ENCODE data around the gene JADE3.

Gene JADE3

GRCh38 chrX:46978341-46979291, 66.4 kb downstream of the JADE3 start:
- H3K4me3 ChIP-seq (ENCODE audit: insufficient read length, low read depth) = no peak overlapping the region
- peak; percentile 58 for DNase-seq (ENCODE audit: low read depth, low spot score)
- no peaks in the 10 kb centered on the region for H3K27me3 ChIP-seq (ENCODE audit: insufficient read depth, insufficient read length)
- no peaks in the 10 kb centered on the region for H3K4me1 ChIP-seq (ENCODE audit: insufficient read depth, insufficient read length)
- no peak for TF ChIP-seq YY1 (IDR thresholded peaks at IDR 0.05; ENCODE audit: insufficient read depth, insufficient read length)
- no peak for TF ChIP-seq SUZ12 (IDR thresholded peaks at IDR 0.05; ENCODE audit: extremely low read depth, insufficient read depth, insufficient read length)
- no peak for TF ChIP-seq ZNF274 (IDR thresholded peaks at IDR 0.05; ENCODE audit: low read depth, low read length)
- H3K9me3 ChIP-seq (ENCODE audit: insufficient read depth, low read length) = no peaks in the 10 kb centered on the region
- no peaks in the 10 kb centered on the region for H3K36me3 ChIP-seq (ENCODE audit: insufficient read depth, insufficient read length, low read length)
- no peak overlapping the region for H3K9ac ChIP-seq (ENCODE audit: insufficient read length, low read depth)

- Histone ChIP-seq H3K4me1 (ENCODE audit: insufficient read depth, insufficient read length) (no peaks in the 10 kb centered on the region), H3K9ac (ENCODE audit: insufficient read length, low read depth) (no peak overlapping the region), H3K27me3 (ENCODE audit: insufficient read depth, insufficient read length) (no peaks in the 10 kb centered on the region), H3K4me3 (ENCODE audit: insufficient read length, low read depth) (no peak overlapping the region), H3K36me3 (ENCODE audit: insufficient read depth, insufficient read length, low read length) (peaks cover 18% of the 10 kb centered on the region), H3K9me3 (ENCODE audit: insufficient read depth, low read length) (no peaks in the 10 kb centered on the region; the same call in 1 of the 2 replicates)
- no peak for TF ChIP-seq YY1 (IDR thresholded peaks at IDR 0.05; ENCODE audit: insufficient read depth, insufficient read length)
- no peak for TF ChIP-seq SUZ12 (IDR thresholded peaks at IDR 0.05; ENCODE audit: extremely low read depth, insufficient read depth, insufficient read length)
- TF ChIP-seq ZNF274 (IDR thresholded peaks at IDR 0.05; ENCODE audit: low read depth, low read length) = no peak
- no peak for DNase-seq (ENCODE audit: low read depth, low spot score)
These were observed 72.5 kb downstream of the JADE3 start for GRCh38 chrX:46984705-46985104.

- TF ChIP-seq ZNF274 (IDR thresholded peaks at IDR 0.05; ENCODE audit: low read depth, low read length) (no peak), SUZ12 (IDR thresholded peaks at IDR 0.05; ENCODE audit: extremely low read depth, insufficient read depth, insufficient read length) (no peak), YY1 (IDR thresholded peaks at IDR 0.05; ENCODE audit: insufficient read depth, insufficient read length) (no peak)
- no peak for DNase-seq (ENCODE audit: low read depth, low spot score)
- H3K27me3 ChIP-seq (ENCODE audit: insufficient read depth, insufficient read length) = no peaks in the 10 kb centered on the region
- H3K4me1 ChIP-seq (ENCODE audit: insufficient read depth, insufficient read length) = no peaks in the 10 kb centered on the region
- H3K9ac ChIP-seq (ENCODE audit: insufficient read length, low read depth) = no peak overlapping the region
- H3K9me3 ChIP-seq (ENCODE audit: insufficient read depth, low read length) = no peaks in the 10 kb centered on the region; the same call in 1 of the 2 replicates
- no peak overlapping the region for H3K4me3 ChIP-seq (ENCODE audit: insufficient read length, low read depth)
- H3K36me3 ChIP-seq (ENCODE audit: insufficient read depth, insufficient read length, low read length) = peaks cover 18% of the 10 kb centered on the region
These were observed 77.3 kb downstream of the JADE3 start for GRCh38 chrX:46989548-46989947.

- Histone ChIP-seq H3K27me3 (ENCODE audit: insufficient read depth, insufficient read length) (no peaks in the 10 kb centered on the region), H3K4me3 (ENCODE audit: insufficient read length, low read depth) (no peak overlapping the region), H3K9ac (ENCODE audit: insufficient read length, low read depth) (no peak overlapping the region), H3K9me3 (ENCODE audit: insufficient read depth, low read length) (no peaks in the 10 kb centered on the region; the same call in 1 of the 2 replicates), H3K36me3 (ENCODE audit: insufficient read depth, insufficient read length, low read length) (peaks cover 7% of the 10 kb centered on the region), H3K4me1 (ENCODE audit: insufficient read depth, insufficient read length) (no peaks in the 10 kb centered on the region)
- TF ChIP-seq SUZ12 (IDR thresholded peaks at IDR 0.05; ENCODE audit: extremely low read depth, insufficient read depth, insufficient read length) (no peak), ZNF274 (IDR thresholded peaks at IDR 0.05; ENCODE audit: low read depth, low read length) (no peak), YY1 (IDR thresholded peaks at IDR 0.05; ENCODE audit: insufficient read depth, insufficient read length) (no peak)
- DNase-seq (ENCODE audit: low read depth, low spot score) = peak; percentile 18
These were observed 79.4 kb downstream of the JADE3 start for GRCh38 chrX:46991664-46992063.

- no peaks in the 10 kb centered on the region for H3K27me3 ChIP-seq (ENCODE audit: insufficient read depth, insufficient read length)
- H3K36me3 ChIP-seq (ENCODE audit: insufficient read depth, insufficient read length, low read length) = peaks cover 3% of the 10 kb centered on the region
- no peak overlapping the region for H3K4me3 ChIP-seq (ENCODE audit: insufficient read length, low read depth)
- H3K9me3 ChIP-seq (ENCODE audit: insufficient read depth, low read length) = no peaks in the 10 kb centered on the region; the same call in 1 of the 2 replicates
- no peaks in the 10 kb centered on the region for H3K4me1 ChIP-seq (ENCODE audit: insufficient read depth, insufficient read length)
- TF ChIP-seq YY1 (IDR thresholded peaks at IDR 0.05; ENCODE audit: insufficient read depth, insufficient read length) = no peak
- no peak for TF ChIP-seq ZNF274 (IDR thresholded peaks at IDR 0.05; ENCODE audit: low read depth, low read length)
- no peak for TF ChIP-seq SUZ12 (IDR thresholded peaks at IDR 0.05; ENCODE audit: extremely low read depth, insufficient read depth, insufficient read length)
- H3K9ac ChIP-seq (ENCODE audit: insufficient read length, low read depth) = no peak overlapping the region
- no peak for DNase-seq (ENCODE audit: low read depth, low spot score)
These were observed 79.8 kb downstream of the JADE3 start for GRCh38 chrX:46992070-46992469.

- H3K9me3 ChIP-seq (ENCODE audit: insufficient read depth, low read length) = no peaks in the 10 kb centered on the region; the same call in 1 of the 2 replicates
- no peaks in the 10 kb centered on the region for H3K27me3 ChIP-seq (ENCODE audit: insufficient read depth, insufficient read length)
- no peaks in the 10 kb centered on the region for H3K4me1 ChIP-seq (ENCODE audit: insufficient read depth, insufficient read length)
- H3K9ac ChIP-seq (ENCODE audit: insufficient read length, low read depth) = no peak overlapping the region
- no peak overlapping the region for H3K4me3 ChIP-seq (ENCODE audit: insufficient read length, low read depth)
- peaks cover 11% of the 10 kb centered on the region for H3K36me3 ChIP-seq (ENCODE audit: insufficient read depth, insufficient read length, low read length)
- no peak for TF ChIP-seq SUZ12 (IDR thresholded peaks at IDR 0.05; ENCODE audit: extremely low read depth, insufficient read depth, insufficient read length)
- TF ChIP-seq YY1 (IDR thresholded peaks at IDR 0.05; ENCODE audit: insufficient read depth, insufficient read length) = no peak
- no peak for TF ChIP-seq ZNF274 (IDR thresholded peaks at IDR 0.05; ENCODE audit: low read depth, low read length)
- DNase-seq (ENCODE audit: low read depth, low spot score) = no peak
These were observed 81.9 kb downstream of the JADE3 start for GRCh38 chrX:46994096-46994495.

- H3K27me3 ChIP-seq (ENCODE audit: insufficient read depth, insufficient read length) = no peaks in the 10 kb centered on the region
- H3K9me3 ChIP-seq (ENCODE audit: insufficient read depth, low read length) = no peaks in the 10 kb centered on the region
- no peak overlapping the region for H3K9ac ChIP-seq (ENCODE audit: insufficient read length, low read depth)
- H3K4me1 ChIP-seq (ENCODE audit: insufficient read depth, insufficient read length) = no peaks in the 10 kb centered on the region
- TF ChIP-seq SUZ12 (IDR thresholded peaks at IDR 0.05; ENCODE audit: extremely low read depth, insufficient read depth, insufficient read length) = no peak
- TF ChIP-seq ZNF274 (IDR thresholded peaks at IDR 0.05; ENCODE audit: low read depth, low read length) = no peak
- no peak for TF ChIP-seq YY1 (IDR thresholded peaks at IDR 0.05; ENCODE audit: insufficient read depth, insufficient read length)
- peaks cover 2% of the 10 kb centered on the region for H3K36me3 ChIP-seq (ENCODE audit: insufficient read depth, insufficient read length, low read length)
- H3K4me3 ChIP-seq (ENCODE audit: insufficient read length, low read depth) = no peak overlapping the region
- DNase-seq (ENCODE audit: low read depth, low spot score) = no peak
These were observed 99.9 kb downstream of the JADE3 start for GRCh38 chrX:47012131-47012530.
